Liver (tissue), 9 donors: ENCODE results near the gene MYH11. TPM values are rescaled to one million over a fixed set of nuclear protein-coding genes. Genes with fewer than 3 reads are reported as not detected.

ENCODE experiments used
- DNase-seq: peaks from one replicate; pipeline ENCODE4 v3.0.0-alpha.2; 2017; ENCODE audit warnings: low spot score
- H3K27ac ChIP-seq, 2 donors: one replicate each; pipeline ENCODE4 v1.7.0; 2013; ENCODE audit warnings: inconsistent platforms in 2 of 2, low read length in 2 of 2, control low read depth in 1 of 2, low read depth in 1 of 2, mild to moderate bottlenecking in 1 of 2
- H3K27me3 ChIP-seq, 4 donors: one replicate each; pipeline versions ENCODE4 v1.6.1 to v1.7.0; 2013; ENCODE audit warnings: low read length in 3 of 4, inconsistent platforms in 1 of 4, mild to moderate bottlenecking in 1 of 4, moderate library complexity in 1 of 4; ENCODE audit not compliant: control insufficient read depth in 4 of 4, insufficient read depth in 4 of 4
- H3K36me3 ChIP-seq, 4 donors: one replicate each; pipeline versions ENCODE4 v1.6.1 to v1.7.0; 2013; ENCODE audit warnings: low read length in 3 of 4, mild to moderate bottlenecking in 3 of 4, low read depth in 1 of 4, moderate library complexity in 1 of 4; ENCODE audit not compliant: control insufficient read depth in 4 of 4, insufficient read depth in 3 of 4
- H3K4me1 ChIP-seq, 4 donors: one replicate each; pipeline versions ENCODE4 v1.6.1 to v1.7.0; 2013; ENCODE audit warnings: low read length in 3 of 4, mild to moderate bottlenecking in 3 of 4, moderate library complexity in 1 of 4; ENCODE audit not compliant: control insufficient read depth in 4 of 4, insufficient read depth in 4 of 4
- H3K4me3 ChIP-seq, 3 donors: one replicate each; pipeline versions ENCODE4 v1.6.1 to v1.7.0; 2013; ENCODE audit warnings: low read length in 3 of 3, control low read depth in 1 of 3, low read depth in 1 of 3, mild to moderate bottlenecking in 1 of 3
- H3K9ac ChIP-seq, 2 donors: one replicate each; pipeline ENCODE4 v1.7.0; 2013; ENCODE audit warnings: low read length in 2 of 2, mild to moderate bottlenecking in 2 of 2, moderate library complexity in 2 of 2, control low read depth in 1 of 2, low read depth in 1 of 2
- H3K9me3 ChIP-seq, 4 donors: one replicate each; pipeline versions ENCODE4 v1.6.1 to v1.7.0; 2013; ENCODE audit warnings: low read length in 3 of 4; ENCODE audit not compliant: control insufficient read depth in 4 of 4
- ATF3 ChIP-seq: IDR thresholded peaks from 2 replicates; pipeline ENCODE4 v1.6.1; 2016; ENCODE audit warnings: antibody characterized with exemption
- EGR1 ChIP-seq, 2 donors: IDR thresholded peaks; 2 replicates each; pipeline ENCODE4 v1.6.1; 2016 to 2018; ENCODE audit warnings: antibody characterized with exemption in 2 of 2, low read depth in 2 of 2
- FOXA2 ChIP-seq: IDR thresholded peaks from 2 replicates; pipeline ENCODE4 v1.6.1; 2016; ENCODE audit warnings: antibody characterized with exemption
- GABPA ChIP-seq, 2 donors: IDR thresholded peaks in 1 of 2; conservative IDR thresholded peaks in 1 of 2; 2 replicates each; pipeline ENCODE4 v1.6.1; 2016; ENCODE audit warnings: antibody characterized with exemption in 2 of 2, mild to moderate bottlenecking in 1 of 2, moderate library complexity in 1 of 2
- HNF4A ChIP-seq, 2 donors: conservative IDR thresholded peaks; 2 replicates each; pipeline ENCODE4 v1.6.1; 2016; ENCODE audit warnings: antibody characterized with exemption in 2 of 2, mild to moderate bottlenecking in 2 of 2
- HNF4G ChIP-seq: IDR thresholded peaks from 2 replicates; pipeline ENCODE4 v1.6.1; 2016; ENCODE audit warnings: antibody characterized with exemption
- JUND ChIP-seq, 2 donors: IDR thresholded peaks; 2 replicates each; pipeline ENCODE4 v1.6.1; 2016; ENCODE audit warnings: antibody characterized with exemption in 2 of 2
- NR2F2 ChIP-seq: IDR thresholded peaks from 2 replicates; pipeline ENCODE4 v1.6.1; 2016; ENCODE audit warnings: antibody characterized with exemption
- RAD21 ChIP-seq, 2 donors: IDR thresholded peaks; 2 replicates each; pipeline ENCODE4 v1.6.1; 2016; ENCODE audit warnings: antibody characterized with exemption in 2 of 2, mild to moderate bottlenecking in 2 of 2
- RXRA ChIP-seq, 2 donors: IDR thresholded peaks; 2 replicates each; pipeline ENCODE4 v1.6.1; 2017 to 2018; ENCODE audit warnings: antibody characterized with exemption in 2 of 2, mild to moderate bottlenecking in 1 of 2
- SP1 ChIP-seq: IDR thresholded peaks from 2 replicates; pipeline ENCODE4 v1.6.1; 2018; ENCODE audit warnings: antibody characterized with exemption, mild to moderate bottlenecking
- YY1 ChIP-seq: IDR thresholded peaks from 2 replicates; pipeline ENCODE4 v1.6.1; 2016; ENCODE audit warnings: antibody characterized with exemption, mild to moderate bottlenecking
- whole genome bisulfite sequencing: extraction: QIAGEN DNeasy Blood & Tissue Kit; methylation state at CpG from one replicate; pipeline ENCODE4 v1.1.7; 2013; 5-methylcytosine and 5-hydroxymethylcytosine counted together
- polyA plus RNA-seq, 2 donors: library from polyadenylated mRNA; stranded (reverse) in 1 of 2; unstranded in 1 of 2; fragments of 200-250 nt in 1 of 2; fragments of >200 nt in 1 of 2; fragmentation: Nextera tagmentation in 1 of 2; extraction: Ambion mirVana in 1 of 2; gene quantifications; one replicate each; pipeline versions ENCODE4 v1.2.1 to v1.2.3, GENCODE V29; 2013 to 2015
- total RNA-seq, 2 donors: library from RNA; depleted of rRNA; stranded (reverse); fragments of >200 nt; gene quantifications; one replicate each; pipeline ENCODE4 v1.2.3, GENCODE V29; 2014
- TF ChIP-seq, protein P1 (sequence below): IDR thresholded peaks from 2 replicates; pipeline ENCODE4 v1.6.1; 2016; ENCODE audit warnings: antibody characterized with exemption
- TF ChIP-seq, protein P2 (sequence below): IDR thresholded peaks from 2 replicates; pipeline ENCODE4 v1.6.1; 2016; ENCODE audit warnings: antibody characterized with exemption, mild to moderate bottlenecking
- TF ChIP-seq, protein P3 (sequence below): fragments of 150-350 bp; IDR thresholded peaks from 2 replicates; pipeline ENCODE4 v1.5.1; 2017; ENCODE audit warnings: improper control_type of control experiment, low read depth, low read length; ENCODE audit not compliant: missing input control
- donor health status: healthy.
- donor health status: healthy.
- donor health status: healthy.
- donor health status: healthy.
- donor health status: healthy.

Gene MYH11
- total and polyA plus RNA-seq, 4 donors: 0.51 to 33.7 (median 4.0) TPM

DNA sequence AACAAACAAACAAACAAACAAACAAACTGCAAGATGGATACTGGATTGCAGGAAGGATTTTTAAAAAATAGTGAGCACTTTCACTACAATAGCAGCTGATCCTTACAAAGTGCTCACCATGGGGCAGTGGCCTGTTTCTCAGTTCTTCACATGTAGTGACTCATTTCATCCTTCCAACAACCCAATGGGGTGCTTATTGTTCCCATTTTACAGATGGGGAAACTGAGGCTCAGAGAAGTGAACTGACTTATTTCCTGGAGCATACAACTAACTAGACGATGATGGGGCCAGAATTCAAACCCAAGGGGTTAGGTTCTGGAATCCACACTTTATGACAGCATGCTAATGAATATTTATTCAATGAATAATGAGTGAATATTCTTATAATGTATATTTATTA lies 61.2 kb downstream of the MYH11 start:
- no peak overlapping the region for H3K27ac ChIP-seq
- H3K9ac ChIP-seq: no peak overlapping the region

GRCh38 chr16:15792563-15792971 lies 64.3 kb downstream of the MYH11 start:
- WGBS: 82% methylated on average over 5 of the region's 5 CpGs
- TF ChIP-seq, protein P1, sequence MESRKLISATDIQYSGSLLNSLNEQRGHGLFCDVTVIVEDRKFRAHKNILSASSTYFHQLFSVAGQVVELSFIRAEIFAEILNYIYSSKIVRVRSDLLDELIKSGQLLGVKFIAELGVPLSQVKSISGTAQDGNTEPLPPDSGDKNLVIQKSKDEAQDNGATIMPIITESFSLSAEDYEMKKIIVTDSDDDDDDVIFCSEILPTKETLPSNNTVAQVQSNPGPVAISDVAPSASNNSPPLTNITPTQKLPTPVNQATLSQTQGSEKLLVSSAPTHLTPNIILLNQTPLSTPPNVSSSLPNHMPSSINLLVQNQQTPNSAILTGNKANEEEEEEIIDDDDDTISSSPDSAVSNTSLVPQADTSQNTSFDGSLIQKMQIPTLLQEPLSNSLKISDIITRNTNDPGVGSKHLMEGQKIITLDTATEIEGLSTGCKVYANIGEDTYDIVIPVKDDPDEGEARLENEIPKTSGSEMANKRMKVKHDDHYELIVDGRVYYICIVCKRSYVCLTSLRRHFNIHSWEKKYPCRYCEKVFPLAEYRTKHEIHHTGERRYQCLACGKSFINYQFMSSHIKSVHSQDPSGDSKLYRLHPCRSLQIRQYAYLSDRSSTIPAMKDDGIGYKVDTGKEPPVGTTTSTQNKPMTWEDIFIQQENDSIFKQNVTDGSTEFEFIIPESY: no peak
- no peak for TF ChIP-seq EGR1 (IDR thresholded peaks at IDR 0.05; ENCODE audit: low read depth in 2 of 2)
- TF ChIP-seq FOXA2: no peak
- no peak for TF ChIP-seq ATF3
- no peak for TF ChIP-seq NR2F2
- TF ChIP-seq YY1: no peak
- TF ChIP-seq SP1: no peak
- no peak for TF ChIP-seq GABPA (IDR thresholded peaks at IDR 0.05 in 1 of 2, conservative IDR thresholded peaks at IDR 0.05 in 1 of 2)
- no peak for TF ChIP-seq RXRA (IDR thresholded peaks at IDR 0.05)
- TF ChIP-seq, protein P2, sequence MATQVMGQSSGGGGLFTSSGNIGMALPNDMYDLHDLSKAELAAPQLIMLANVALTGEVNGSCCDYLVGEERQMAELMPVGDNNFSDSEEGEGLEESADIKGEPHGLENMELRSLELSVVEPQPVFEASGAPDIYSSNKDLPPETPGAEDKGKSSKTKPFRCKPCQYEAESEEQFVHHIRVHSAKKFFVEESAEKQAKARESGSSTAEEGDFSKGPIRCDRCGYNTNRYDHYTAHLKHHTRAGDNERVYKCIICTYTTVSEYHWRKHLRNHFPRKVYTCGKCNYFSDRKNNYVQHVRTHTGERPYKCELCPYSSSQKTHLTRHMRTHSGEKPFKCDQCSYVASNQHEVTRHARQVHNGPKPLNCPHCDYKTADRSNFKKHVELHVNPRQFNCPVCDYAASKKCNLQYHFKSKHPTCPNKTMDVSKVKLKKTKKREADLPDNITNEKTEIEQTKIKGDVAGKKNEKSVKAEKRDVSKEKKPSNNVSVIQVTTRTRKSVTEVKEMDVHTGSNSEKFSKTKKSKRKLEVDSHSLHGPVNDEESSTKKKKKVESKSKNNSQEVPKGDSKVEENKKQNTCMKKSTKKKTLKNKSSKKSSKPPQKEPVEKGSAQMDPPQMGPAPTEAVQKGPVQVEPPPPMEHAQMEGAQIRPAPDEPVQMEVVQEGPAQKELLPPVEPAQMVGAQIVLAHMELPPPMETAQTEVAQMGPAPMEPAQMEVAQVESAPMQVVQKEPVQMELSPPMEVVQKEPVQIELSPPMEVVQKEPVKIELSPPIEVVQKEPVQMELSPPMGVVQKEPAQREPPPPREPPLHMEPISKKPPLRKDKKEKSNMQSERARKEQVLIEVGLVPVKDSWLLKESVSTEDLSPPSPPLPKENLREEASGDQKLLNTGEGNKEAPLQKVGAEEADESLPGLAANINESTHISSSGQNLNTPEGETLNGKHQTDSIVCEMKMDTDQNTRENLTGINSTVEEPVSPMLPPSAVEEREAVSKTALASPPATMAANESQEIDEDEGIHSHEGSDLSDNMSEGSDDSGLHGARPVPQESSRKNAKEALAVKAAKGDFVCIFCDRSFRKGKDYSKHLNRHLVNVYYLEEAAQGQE: no peak
- no peak for TF ChIP-seq HNF4G
- TF ChIP-seq HNF4A (conservative IDR thresholded peaks at IDR 0.05): no peak
- no peak for TF ChIP-seq RAD21 (IDR thresholded peaks at IDR 0.05)
- H3K36me3 ChIP-seq: no peaks in the 10 kb centered on the region
- no peak overlapping the region for H3K4me3 ChIP-seq
- H3K27me3 ChIP-seq: no peaks in the 10 kb centered on the region
- no peak overlapping the region for H3K27ac ChIP-seq
- no peaks in the 10 kb centered on the region for H3K4me1 ChIP-seq
- DNase-seq: no peak
- no peak overlapping the region for H3K9ac ChIP-seq
- peaks cover 0 to 9% (median 2%) of the 10 kb centered on the region in 4 donors for H3K9me3 ChIP-seq

More for the DNA sequence above, 61.2 kb downstream of the MYH11 start:
- H3K36me3 ChIP-seq: no peaks in the 10 kb centered on the region
- H3K4me3 ChIP-seq: no peak overlapping the region
- peaks cover 0 to 11% (median 2%) of the 10 kb centered on the region in 4 donors for H3K9me3 ChIP-seq
- no peaks in the 10 kb centered on the region for H3K27me3 ChIP-seq
- no peaks in the 10 kb centered on the region for H3K4me1 ChIP-seq
- TF ChIP-seq, protein P3, sequence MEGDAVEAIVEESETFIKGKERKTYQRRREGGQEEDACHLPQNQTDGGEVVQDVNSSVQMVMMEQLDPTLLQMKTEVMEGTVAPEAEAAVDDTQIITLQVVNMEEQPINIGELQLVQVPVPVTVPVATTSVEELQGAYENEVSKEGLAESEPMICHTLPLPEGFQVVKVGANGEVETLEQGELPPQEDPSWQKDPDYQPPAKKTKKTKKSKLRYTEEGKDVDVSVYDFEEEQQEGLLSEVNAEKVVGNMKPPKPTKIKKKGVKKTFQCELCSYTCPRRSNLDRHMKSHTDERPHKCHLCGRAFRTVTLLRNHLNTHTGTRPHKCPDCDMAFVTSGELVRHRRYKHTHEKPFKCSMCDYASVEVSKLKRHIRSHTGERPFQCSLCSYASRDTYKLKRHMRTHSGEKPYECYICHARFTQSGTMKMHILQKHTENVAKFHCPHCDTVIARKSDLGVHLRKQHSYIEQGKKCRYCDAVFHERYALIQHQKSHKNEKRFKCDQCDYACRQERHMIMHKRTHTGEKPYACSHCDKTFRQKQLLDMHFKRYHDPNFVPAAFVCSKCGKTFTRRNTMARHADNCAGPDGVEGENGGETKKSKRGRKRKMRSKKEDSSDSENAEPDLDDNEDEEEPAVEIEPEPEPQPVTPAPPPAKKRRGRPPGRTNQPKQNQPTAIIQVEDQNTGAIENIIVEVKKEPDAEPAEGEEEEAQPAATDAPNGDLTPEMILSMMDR: no peak
- no peak for TF ChIP-seq GABPA (IDR thresholded peaks at IDR 0.05 in 1 of 2, conservative IDR thresholded peaks at IDR 0.05 in 1 of 2)
- TF ChIP-seq, protein P2: no peak
- TF ChIP-seq SP1: no peak
- TF ChIP-seq JUND (IDR thresholded peaks at IDR 0.05): no peak
- no peak for TF ChIP-seq RAD21 (IDR thresholded peaks at IDR 0.05)
- TF ChIP-seq EGR1 (IDR thresholded peaks at IDR 0.05; ENCODE audit: low read depth in 2 of 2): no peak
- TF ChIP-seq ATF3: no peak
- TF ChIP-seq NR2F2: no peak
- no peak for TF ChIP-seq HNF4A (conservative IDR thresholded peaks at IDR 0.05)
- no peak for TF ChIP-seq RXRA (IDR thresholded peaks at IDR 0.05)
- no peak for TF ChIP-seq HNF4G
- DNase-seq: no peak
- 86% methylated on average over 1 of the region's 1 CpG for WGBS
